A549 treated with AZD9567 at 1 μM for 4 hours (cell line): ENCODE data around the gene CFAP43. TPM values are rescaled to one million over a fixed set of nuclear protein-coding genes. Genes with fewer than 3 reads are reported as not detected.

ENCODE experiments used
- total RNA-seq: library from RNA; stranded (reverse); fragments of 200-300 nt; extraction: Qiagen RNA extraction; gene quantifications from 5 replicates; pipeline ENCODE4 v1.2.3, GENCODE V29; 2022; ENCODE audit not compliant: insufficient read depth

CFAP43 gene
- total RNA-seq = 0.22 to 0.34 TPM (median 0.24 TPM) in 4 of 5 replicates, not detected in the other

GRCh38 chr10:104231784-104232612, at the start of gene CFAP43:
TSS of gene CFAP43 (minus strand) at chr10:104232364. CDS start at chr10:104232246, 118 bp downstream.

DNA sequence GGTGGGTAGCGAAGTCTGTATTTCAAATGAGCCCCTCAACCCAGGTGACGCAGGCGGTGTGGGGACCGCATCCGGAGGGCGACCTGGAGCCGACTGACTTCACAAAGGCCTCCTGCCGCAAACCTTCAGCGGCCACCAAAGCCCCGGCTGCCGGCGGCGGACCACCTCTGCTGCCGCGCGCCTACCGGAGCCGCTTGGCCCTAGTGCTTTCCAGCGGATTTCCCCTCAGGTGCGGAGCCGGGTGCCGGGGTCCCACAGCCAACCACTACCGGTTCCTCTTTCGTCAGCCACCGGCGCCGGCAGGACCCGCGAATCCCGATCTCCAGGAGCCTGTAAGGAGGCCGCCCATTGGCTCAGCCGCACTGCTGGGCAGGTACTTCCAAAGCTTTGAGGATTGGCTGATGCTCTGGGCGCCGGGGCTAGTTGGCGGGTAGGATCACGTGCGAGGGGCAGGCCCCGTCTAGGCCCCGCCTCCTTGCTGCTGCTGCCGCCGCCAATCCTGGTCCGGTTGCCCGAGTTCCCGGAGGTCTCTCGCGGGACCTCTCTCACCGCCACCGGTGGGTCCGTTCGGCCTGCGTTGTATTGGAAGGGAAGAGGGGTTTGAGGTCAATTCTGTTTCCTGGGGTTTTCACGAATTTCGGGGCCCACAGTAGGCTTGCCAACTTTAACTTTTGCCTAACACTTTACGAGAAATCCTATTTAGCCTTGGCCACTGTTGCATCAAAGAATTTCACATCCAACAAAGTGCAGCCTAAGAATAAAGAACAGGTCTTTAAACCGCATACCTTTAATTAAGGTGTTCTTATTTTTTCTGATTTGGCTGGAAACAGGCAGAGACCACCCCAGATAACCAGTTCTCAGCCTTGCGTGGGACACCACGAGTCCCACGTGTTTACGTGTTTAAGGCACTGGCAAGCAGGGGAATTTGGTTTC, 36.8 kb upstream of the CFAP43 start, which contains the start of gene GSTO2:
Gene GSTO2 (plus strand): TSS at position 472 of the 933 bp plus-strand sequence. CDS start 5,732 bp downstream, outside the sequence.

GRCh38 chr10:104254493-104255310, 22.5 kb upstream of the CFAP43 start, which contains the start of gene GSTO1:
TSS of gene GSTO1 (plus strand) at chr10:104254892. CDS start at chr10:104254929, 37 bp downstream.

GRCh38 chr10:104121485-104122224, 110.5 kb downstream of the CFAP43 start, which contains the start of gene SFR1:
TSS of gene SFR1 (plus strand) at chr10:104122171. CDS start at chr10:104122184, 13 bp downstream.

DNA sequence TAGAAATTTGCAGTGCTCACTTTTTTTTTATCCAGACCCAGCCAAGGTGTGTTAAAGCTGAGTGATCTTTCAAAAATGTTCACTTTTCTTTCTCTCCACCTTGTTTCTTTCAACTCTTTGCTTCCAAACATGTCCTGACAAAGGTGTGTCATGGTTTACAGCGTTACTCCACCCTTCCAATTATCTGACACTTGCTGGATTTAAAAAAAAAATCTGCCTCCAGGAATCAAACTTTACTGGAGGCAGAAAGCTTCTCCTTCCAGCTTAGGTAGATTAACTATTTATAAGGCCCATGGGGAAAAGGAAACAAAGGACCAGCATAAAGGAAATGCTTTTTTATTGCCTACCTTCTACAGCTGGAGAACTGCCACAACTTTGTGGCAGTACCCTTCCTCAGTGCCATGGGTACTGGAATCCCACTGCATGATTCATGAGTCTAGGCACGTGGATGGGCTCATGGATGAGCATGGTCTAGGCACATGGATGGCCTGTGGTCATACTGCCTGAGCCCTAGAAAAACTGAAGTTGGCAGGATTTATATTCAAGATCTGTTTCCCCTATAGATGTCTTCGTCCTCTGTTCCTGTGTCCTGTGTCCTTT, 146.3 kb downstream of the CFAP43 start, which contains the start of gene COL17A1:
Gene COL17A1 (minus strand): TSS at position 80 of the 600 bp plus-strand sequence. CDS start 5,207 bp downstream, outside the sequence.

Other genes starting within 250 kb of the CFAP43 start
- gene COL17A1, start 146.5 kb downstream of the CFAP43 start, total RNA-seq = 1.0 to 2.3 TPM (median 1.2 TPM) in 5 replicates
- 10.7 to 21.1 TPM (median 12.7 TPM) in 5 replicates for gene SFR1, start 110.2 kb downstream of the CFAP43 start, total RNA-seq
- gene GSTO1, start 22.5 kb upstream of the CFAP43 start, total RNA-seq = 243 to 294 TPM (median 269 TPM) in 5 replicates
- gene GSTO2, start 36.8 kb upstream of the CFAP43 start, total RNA-seq = 1.7 to 2.6 TPM (median 2.0 TPM) in 4 of 5 replicates, not detected in the other
- 48.6 to 65.5 TPM (median 60.0 TPM) in 5 replicates for gene ITPRIP, start 106.1 kb upstream of the CFAP43 start, total RNA-seq
- gene CFAP58, start 121.5 kb upstream of the CFAP43 start, total RNA-seq = 0.10 to 0.33 TPM (median 0.12 TPM) in 4 of 5 replicates, not detected in the other